ENCODE data around the gene RRP1B. TPM values are rescaled to one million over a fixed set of nuclear protein-coding genes. Genes with fewer than 3 reads are reported as not detected.
"Not testable (repeated sequence)": the region's sequence is repeated elsewhere in the genome, so short reads cannot be mapped to it uniquely, and the experiment has no call there.

The RRP1B gene
- total RNA-seq, 1 donor from 2014 or later, result 43.3 TPM

- peak overlapping the region; percentile 50 for H3K27ac Mint-ChIP-seq
- H3K27me3 Mint-ChIP-seq, result no peaks in the 10 kb centered on the region
- H3K9me3 Mint-ChIP-seq, result no peaks in the 10 kb centered on the region
- peak; percentile 99 for TF ChIP-seq CTCF (conservative IDR thresholded peaks at IDR 0.05)
- H3K4me1 Mint-ChIP-seq (ENCODE audit: unreplicated experiment), result peaks cover 22% of the 10 kb centered on the region
- H3K36me3 Mint-ChIP-seq, result no peaks in the 10 kb centered on the region
- peak; percentile 90 for DNase-seq (ENCODE audit: extremely low spot score, unreplicated experiment)
- no peak overlapping the region for H3K4me3 Mint-ChIP-seq
Measured at GRCh38 chr21:43646550-43647260, 12.7 kb upstream of the RRP1B start.

GRCh38 chr21:43648171-43648570 is 11.2 kb upstream of the RRP1B start:
- H3K27me3 Mint-ChIP-seq, result no peaks in the 10 kb centered on the region
- H3K27ac Mint-ChIP-seq, result no peak overlapping the region
- no peaks in the 10 kb centered on the region for H3K9me3 Mint-ChIP-seq
- no peak overlapping the region for H3K4me3 Mint-ChIP-seq
- peak; percentile 57 for DNase-seq (ENCODE audit: extremely low spot score, unreplicated experiment)
- H3K4me1 Mint-ChIP-seq (ENCODE audit: unreplicated experiment), result peaks cover 21% of the 10 kb centered on the region
- H3K36me3 Mint-ChIP-seq, result no peaks in the 10 kb centered on the region
- TF ChIP-seq CTCF (conservative IDR thresholded peaks at IDR 0.05), result no peak

GRCh38 chr21:43651926-43652325 is 7.4 kb upstream of the RRP1B start:
- not testable (repeated sequence) for H3K4me3 Mint-ChIP-seq; H3K27ac Mint-ChIP-seq; H3K4me1 Mint-ChIP-seq (ENCODE audit: unreplicated experiment); H3K27me3 Mint-ChIP-seq; H3K36me3 Mint-ChIP-seq; H3K9me3 Mint-ChIP-seq
- peak; percentile 11 for DNase-seq (ENCODE audit: extremely low spot score, unreplicated experiment)

DNA sequence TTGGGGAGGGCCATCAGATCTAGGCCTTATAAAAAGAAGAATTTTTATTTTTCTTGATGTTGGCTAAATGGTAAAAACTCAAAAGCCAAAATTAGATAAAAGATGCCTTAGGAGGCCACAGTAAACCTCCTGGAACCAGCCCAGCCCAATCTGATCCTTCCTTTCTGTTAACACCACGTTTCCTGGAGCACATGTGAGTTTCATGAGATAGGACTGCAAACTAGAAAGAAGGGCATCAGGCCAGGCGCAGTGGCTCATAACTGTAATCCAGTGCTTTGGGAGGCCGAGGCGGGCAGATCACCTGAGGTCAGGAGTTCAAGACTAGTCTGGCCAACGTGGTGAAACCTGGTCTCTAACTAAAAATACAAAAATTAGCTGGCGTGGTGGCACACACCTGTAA is 6.7 kb upstream of the RRP1B start:
- Mint-ChIP-seq H3K27ac (no peak overlapping the region), H3K27me3 (no peaks in the 10 kb centered on the region), H3K4me1 (ENCODE audit: unreplicated experiment) (no peaks in the 10 kb centered on the region), H3K36me3 (no peaks in the 10 kb centered on the region), H3K9me3 (no peaks in the 10 kb centered on the region), H3K4me3 (no peak overlapping the region)
- DNase-seq (ENCODE audit: extremely low spot score, unreplicated experiment), result peak; percentile 31
- TF ChIP-seq CTCF (conservative IDR thresholded peaks at IDR 0.05), result no peak

DNA sequence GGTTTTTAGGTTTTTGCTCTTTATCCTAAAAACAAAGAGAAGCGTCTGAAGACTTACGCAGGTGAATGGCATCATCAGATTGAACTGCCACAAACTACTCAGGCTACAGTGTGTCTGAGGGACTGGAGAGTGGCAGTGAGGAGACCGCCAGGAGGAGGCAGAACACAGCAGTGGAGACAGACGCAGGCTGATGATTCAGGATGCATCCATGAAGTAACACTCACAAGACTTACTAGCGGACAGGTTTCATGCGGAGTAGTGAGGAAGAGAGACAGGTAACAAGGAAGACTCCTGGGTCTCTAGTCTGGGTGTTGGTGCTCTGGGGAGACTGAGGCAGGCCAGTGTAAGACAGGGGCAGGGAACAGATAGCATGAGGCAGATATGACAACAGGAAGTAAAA is 5.7 kb upstream of the RRP1B start:
- Mint-ChIP-seq H3K4me1 (ENCODE audit: unreplicated experiment) (no peaks in the 10 kb centered on the region), H3K36me3 (no peaks in the 10 kb centered on the region), H3K9me3 (no peaks in the 10 kb centered on the region), H3K4me3 (no peak overlapping the region), H3K27ac (no peak overlapping the region), H3K27me3 (no peaks in the 10 kb centered on the region)
- DNase-seq (ENCODE audit: extremely low spot score, unreplicated experiment), result peak; percentile 18
- no peak for TF ChIP-seq CTCF (conservative IDR thresholded peaks at IDR 0.05)

DNA sequence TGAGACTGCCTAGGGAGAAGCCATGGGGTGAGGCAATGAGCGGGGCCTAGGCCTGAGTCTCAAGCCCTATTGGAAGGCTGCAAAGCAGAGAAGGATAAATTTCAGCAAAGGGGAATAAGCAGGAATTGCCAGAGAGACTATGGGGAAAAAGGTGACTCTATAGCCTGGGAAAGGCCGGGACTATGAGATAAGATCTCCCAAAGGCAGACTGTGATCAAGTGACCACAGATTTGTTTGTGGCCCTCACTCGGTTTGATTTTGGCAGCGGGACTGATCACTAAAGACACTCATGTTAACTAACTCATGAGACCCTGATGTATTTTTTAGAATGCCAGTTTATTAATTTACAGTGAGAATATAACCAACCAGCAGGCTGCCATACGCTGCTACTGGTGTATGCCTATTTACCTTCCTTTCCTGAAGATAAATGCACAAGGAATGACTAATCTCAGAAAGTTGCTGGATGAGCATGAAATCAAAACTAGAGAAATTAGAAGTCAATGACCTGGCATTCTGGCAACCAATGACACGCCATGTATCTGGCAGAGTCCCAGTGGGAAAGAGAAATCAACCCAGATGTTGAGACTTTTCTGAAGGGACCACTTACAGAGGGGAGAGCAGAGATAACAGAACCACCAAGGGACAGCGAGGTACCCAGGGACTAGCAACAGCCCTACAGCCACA is 4.4 kb upstream of the RRP1B start:
- Mint-ChIP-seq H3K27ac (peak overlapping the region; percentile 37), H3K4me3 (no peak overlapping the region)

More for the DNA sequence above, 4.4 kb upstream of the RRP1B start:
- TF ChIP-seq CTCF (conservative IDR thresholded peaks at IDR 0.05), result no peak
- H3K4me1 Mint-ChIP-seq (ENCODE audit: unreplicated experiment), result peaks cover 4% of the 10 kb centered on the region
- H3K36me3 Mint-ChIP-seq, result no peaks in the 10 kb centered on the region
- DNase-seq (ENCODE audit: extremely low spot score, unreplicated experiment), result peak; percentile 25
- H3K27me3 Mint-ChIP-seq, result no peaks in the 10 kb centered on the region
- no peaks in the 10 kb centered on the region for H3K9me3 Mint-ChIP-seq
